Type B pancreatic cell (in vitro differentiated cells): ENCODE measurements around the gene MAPK8IP3. TPM values are rescaled to one million over a fixed set of nuclear protein-coding genes. Genes with fewer than 3 reads are reported as not detected.

ENCODE experiments used
- DNase-seq: peaks from one replicate; pipeline ENCODE4 v3.0.0; 2021; ENCODE audit warnings: mixed read lengths; ENCODE audit not compliant: unreplicated experiment; ENCODE audit errors: extremely low spot score
- H3K27ac Mint-ChIP-seq: 2 replicates; pipeline ENCODE4 v1.8.0; 2021; ENCODE audit warnings: mild to moderate bottlenecking, mixed read lengths
- H3K27me3 Mint-ChIP-seq: 2 replicates; pipeline ENCODE4 v1.8.0; 2021; ENCODE audit warnings: mixed read lengths
- H3K36me3 Mint-ChIP-seq: 2 replicates; pipeline ENCODE4 v1.8.0; 2021; ENCODE audit warnings: mixed read lengths
- H3K4me1 Mint-ChIP-seq: one replicate; pipeline ENCODE4 v1.8.0; 2021; ENCODE audit warnings: mixed read lengths; ENCODE audit not compliant: unreplicated experiment
- H3K4me3 Mint-ChIP-seq: 2 replicates; pipeline ENCODE4 v1.8.0; 2021; ENCODE audit warnings: mild to moderate bottlenecking, mixed read lengths
- H3K9me3 Mint-ChIP-seq: 2 replicates; pipeline ENCODE4 v1.8.0; 2021; ENCODE audit warnings: mixed read lengths
- total RNA-seq: library from RNA; stranded (reverse); gene quantifications from 2 replicates; pipeline ENCODE4 v1.2.1, GENCODE V29; 2021; ENCODE audit warnings: low replicate concordance
- TF ChIP-seq, protein P1 (sequence below): fragments of 200-600 bp; sonication (generic); conservative IDR thresholded peaks from 2 replicates; pipeline ENCODE4 v1.5.0; 2021; ENCODE audit warnings: antibody characterized with exemption, mild to moderate bottlenecking

MAPK8IP3 gene
- total RNA-seq, 1 donor from 2014 or later = 97.5 TPM

DNA sequence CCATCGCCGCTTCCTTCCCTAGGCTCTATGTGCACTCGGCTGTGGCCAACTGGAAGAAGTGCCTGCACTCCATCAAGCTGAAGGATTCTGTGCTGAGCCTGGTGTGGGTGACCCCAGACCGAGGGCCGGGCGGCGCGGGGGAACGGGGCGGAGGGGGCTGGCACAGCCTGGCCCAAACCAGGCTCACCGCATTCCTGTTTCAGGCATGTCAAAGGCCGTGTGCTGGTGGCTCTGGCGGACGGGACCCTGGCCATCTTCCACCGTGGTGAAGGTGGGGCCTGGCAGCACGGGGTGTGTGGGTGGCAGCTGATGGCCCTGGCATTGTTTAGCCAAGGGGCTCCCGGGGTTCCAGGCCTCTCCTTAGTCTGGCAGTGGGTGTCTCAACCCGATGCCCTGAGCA is 60.7 kb downstream of the MAPK8IP3 start:
- no peaks in the 10 kb centered on the region for H3K36me3 Mint-ChIP-seq
- no peaks in the 10 kb centered on the region for H3K4me1 Mint-ChIP-seq
- H3K27me3 Mint-ChIP-seq = no peaks in the 10 kb centered on the region
- TF ChIP-seq, protein P1, sequence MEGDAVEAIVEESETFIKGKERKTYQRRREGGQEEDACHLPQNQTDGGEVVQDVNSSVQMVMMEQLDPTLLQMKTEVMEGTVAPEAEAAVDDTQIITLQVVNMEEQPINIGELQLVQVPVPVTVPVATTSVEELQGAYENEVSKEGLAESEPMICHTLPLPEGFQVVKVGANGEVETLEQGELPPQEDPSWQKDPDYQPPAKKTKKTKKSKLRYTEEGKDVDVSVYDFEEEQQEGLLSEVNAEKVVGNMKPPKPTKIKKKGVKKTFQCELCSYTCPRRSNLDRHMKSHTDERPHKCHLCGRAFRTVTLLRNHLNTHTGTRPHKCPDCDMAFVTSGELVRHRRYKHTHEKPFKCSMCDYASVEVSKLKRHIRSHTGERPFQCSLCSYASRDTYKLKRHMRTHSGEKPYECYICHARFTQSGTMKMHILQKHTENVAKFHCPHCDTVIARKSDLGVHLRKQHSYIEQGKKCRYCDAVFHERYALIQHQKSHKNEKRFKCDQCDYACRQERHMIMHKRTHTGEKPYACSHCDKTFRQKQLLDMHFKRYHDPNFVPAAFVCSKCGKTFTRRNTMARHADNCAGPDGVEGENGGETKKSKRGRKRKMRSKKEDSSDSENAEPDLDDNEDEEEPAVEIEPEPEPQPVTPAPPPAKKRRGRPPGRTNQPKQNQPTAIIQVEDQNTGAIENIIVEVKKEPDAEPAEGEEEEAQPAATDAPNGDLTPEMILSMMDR = no peak
- DNase-seq = no peak
- H3K9me3 Mint-ChIP-seq = no peaks in the 10 kb centered on the region
- H3K27ac Mint-ChIP-seq = no peak overlapping the region
- H3K4me3 Mint-ChIP-seq = no peak overlapping the region

- Mint-ChIP-seq H3K36me3 (peaks cover 4% of the 10 kb centered on the region), H3K9me3 (no peaks in the 10 kb centered on the region), H3K4me3 (no peak overlapping the region), H3K4me1 (no peaks in the 10 kb centered on the region), H3K27ac (no peak overlapping the region), H3K27me3 (no peaks in the 10 kb centered on the region)
- TF ChIP-seq, protein P1 = no peak
- no peak for DNase-seq
These were observed 61.4 kb downstream of the MAPK8IP3 start for GRCh38 chr16:1767116-1767994.

DNA sequence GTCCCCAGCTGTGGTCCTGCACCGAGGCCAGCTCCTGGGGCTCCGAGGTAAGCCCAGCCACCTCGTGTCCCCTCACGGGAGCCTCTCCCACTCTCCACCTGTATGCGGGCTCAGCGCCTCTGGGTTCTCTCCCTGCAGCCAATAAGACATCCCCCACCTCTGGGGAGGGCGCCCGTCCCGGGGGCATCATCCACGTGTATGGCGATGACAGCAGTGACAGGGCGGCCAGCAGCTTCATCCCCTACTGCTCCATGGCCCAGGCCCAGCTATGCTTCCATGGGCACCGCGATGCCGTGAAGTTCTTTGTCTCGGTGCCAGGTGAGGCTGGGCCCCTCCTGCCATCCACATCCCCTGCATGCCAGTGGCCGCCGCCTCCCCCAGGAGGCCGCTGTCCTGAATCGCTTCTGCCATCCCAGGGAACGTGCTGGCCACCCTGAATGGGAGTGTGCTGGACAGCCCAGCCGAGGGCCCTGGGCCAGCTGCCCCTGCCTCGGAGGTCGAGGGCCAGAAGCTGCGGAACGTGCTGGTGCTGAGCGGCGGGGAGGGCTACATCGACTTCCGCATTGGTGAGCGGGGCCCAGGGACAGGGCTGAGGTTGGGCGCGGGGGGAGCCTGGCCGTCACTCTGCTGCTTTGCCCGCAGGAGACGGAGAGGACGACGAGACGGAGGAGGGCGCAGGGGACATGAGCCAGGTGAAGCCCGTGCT is 62.2 kb downstream of the MAPK8IP3 start:
- Mint-ChIP-seq H3K9me3 (no peaks in the 10 kb centered on the region), H3K4me1 (no peaks in the 10 kb centered on the region), H3K27me3 (no peaks in the 10 kb centered on the region), H3K4me3 (no peak overlapping the region), H3K27ac (no peak overlapping the region), H3K36me3 (peaks cover 4% of the 10 kb centered on the region)
- TF ChIP-seq, protein P1 = no peak
- DNase-seq = no peak

DNA sequence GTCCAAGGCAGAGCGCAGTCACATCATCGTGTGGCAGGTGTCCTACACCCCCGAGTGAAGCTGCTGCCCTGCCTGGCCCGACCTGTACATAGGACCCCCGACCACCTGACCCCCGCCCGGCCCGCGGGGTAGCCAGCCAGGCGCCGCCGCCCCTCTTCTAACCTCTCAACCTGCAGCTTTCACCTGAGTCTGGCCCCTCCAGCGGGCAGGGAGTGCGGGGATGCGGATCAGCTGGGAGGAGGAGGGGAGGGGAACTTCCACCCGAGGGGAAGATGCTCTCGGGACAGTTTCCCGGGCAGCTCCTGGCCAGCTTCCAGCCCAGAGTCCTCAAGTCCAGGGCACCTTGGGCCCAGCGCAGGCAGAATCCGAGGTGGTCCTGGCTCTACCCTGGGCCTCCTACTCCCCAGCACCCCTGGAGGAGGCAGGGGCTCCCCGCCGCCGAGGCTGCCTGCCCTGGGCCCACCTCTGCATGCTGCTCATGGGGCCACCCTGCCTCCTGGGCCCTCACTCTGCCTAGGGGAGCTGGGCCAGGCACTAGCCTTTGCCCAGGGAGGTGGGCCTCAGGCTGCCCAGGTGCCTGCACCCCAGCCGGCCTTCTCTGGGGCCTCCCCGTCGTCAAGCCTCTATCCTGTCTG is 62.9 kb downstream of the MAPK8IP3 start:
- no peak overlapping the region for H3K4me3 Mint-ChIP-seq
- H3K9me3 Mint-ChIP-seq = no peaks in the 10 kb centered on the region
- no peak overlapping the region for H3K27ac Mint-ChIP-seq
- no peak for DNase-seq
- TF ChIP-seq, protein P1 = no peak
- H3K36me3 Mint-ChIP-seq = peaks cover 4% of the 10 kb centered on the region
- no peaks in the 10 kb centered on the region for H3K4me1 Mint-ChIP-seq
- H3K27me3 Mint-ChIP-seq = no peaks in the 10 kb centered on the region

DNA sequence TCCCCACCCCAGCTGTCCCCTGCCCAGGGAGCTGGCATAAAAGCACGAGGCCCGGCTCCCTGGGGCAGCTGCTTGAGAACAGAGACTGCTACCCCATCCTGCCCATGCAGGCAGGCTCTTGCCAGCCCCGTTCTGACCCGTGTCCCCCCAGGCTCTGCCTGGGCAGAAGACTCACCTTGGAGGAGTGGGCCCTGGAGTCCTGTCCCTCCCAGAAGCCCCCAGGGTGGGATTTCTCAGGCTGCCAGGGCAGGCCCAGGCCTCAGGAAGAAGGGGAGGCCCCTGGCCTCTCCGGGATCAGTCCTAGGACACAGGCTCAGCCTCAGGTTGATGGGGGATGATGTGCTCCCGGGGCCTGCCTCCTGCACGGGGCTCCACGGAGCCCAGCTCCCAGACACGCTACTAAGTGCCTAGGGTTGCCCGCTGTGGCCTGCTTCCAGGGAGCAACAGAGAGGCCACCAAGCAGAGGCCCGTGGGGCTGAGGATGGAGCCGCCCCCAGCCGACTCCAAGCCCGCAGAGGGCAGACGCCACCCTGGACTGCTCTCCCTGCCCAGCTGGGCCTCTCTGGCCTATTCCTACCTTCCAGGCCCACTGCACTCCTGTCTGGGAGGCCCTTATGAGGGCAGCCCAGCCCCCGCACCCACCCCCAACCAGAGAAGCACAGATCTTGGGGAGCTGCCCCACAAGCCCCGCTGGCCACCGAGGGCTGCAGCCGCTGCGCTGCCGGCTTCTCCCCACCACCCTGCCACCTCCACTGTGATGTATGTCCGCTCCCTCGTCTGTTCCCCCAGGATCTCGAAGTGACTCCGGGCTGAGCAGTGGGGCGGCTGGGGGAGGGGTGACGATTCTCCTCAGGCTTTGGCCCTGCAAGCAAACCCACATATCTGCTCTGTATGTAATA is 63.7 kb downstream of the MAPK8IP3 start:
- no peak for DNase-seq
- no peaks in the 10 kb centered on the region for H3K9me3 Mint-ChIP-seq
- peak overlapping the region; percentile 67 for H3K27ac Mint-ChIP-seq
- H3K27me3 Mint-ChIP-seq = no peaks in the 10 kb centered on the region
- TF ChIP-seq, protein P1 = no peak
- H3K4me3 Mint-ChIP-seq = peak overlapping the region; percentile 86
- no peaks in the 10 kb centered on the region for H3K4me1 Mint-ChIP-seq
- H3K36me3 Mint-ChIP-seq = peaks cover 4% of the 10 kb centered on the region
